ENCODE data around the gene TEC.

- TF ChIP-seq CTCF (IDR thresholded peaks at IDR 0.05) (no peak), POLR2AphosphoS5 (IDR thresholded peaks at IDR 0.05; ENCODE audit: low read depth, low read length) (no peak), REST (IDR thresholded peaks at IDR 0.05; ENCODE audit: low read depth, low read length) (no peak), EP300 (IDR thresholded peaks at IDR 0.05; ENCODE audit: borderline replicate concordance in 1 of 2, low read depth in 1 of 2, low read length in 1 of 2) (no peak), GABPA (IDR thresholded peaks at IDR 0.05; ENCODE audit: low read depth) (no peak), PBX3 (IDR thresholded peaks at IDR 0.05) (no peak), USF2 (IDR thresholded peaks at IDR 0.05; ENCODE audit: borderline replicate concordance, low read depth, low read length) (no peak), RFX5 (IDR thresholded peaks at IDR 0.05; ENCODE audit: low read length) (no peak)
These were observed 53.1 kb downstream of the TEC start for GRCh38 chr4:48216563-48216962.

Data from SK-N-SH (cell line).